IPS DF 4.7 (cell line): ENCODE measurements around the gene POU2F2.
"Not testable (repeated sequence)": the region's sequence is repeated elsewhere in the genome, so short reads cannot be mapped to it uniquely, and the experiment has no call there.

ENCODE experiments used
- DNase-seq: peaks from one replicate; pipeline ENCODE4 v3.0.0-alpha.2; 2013; ENCODE audit warnings: low spot score; ENCODE audit errors: extremely low read depth

Gene POU2F2

GRCh38 chr19:42100241-42100640, 32.0 kb downstream of the POU2F2 start:
- not testable (repeated sequence) for DNase-seq

GRCh38 chr19:42099336-42099925, 32.8 kb downstream of the POU2F2 start:
- DNase-seq = no peak

GRCh38 chr19:42098781-42099180, 33.5 kb downstream of the POU2F2 start:
- DNase-seq = no peak

GRCh38 chr19:42097461-42097860, 34.8 kb downstream of the POU2F2 start:
- no peak for DNase-seq

- DNase-seq = no peak
Measured at GRCh38 chr19:42096255-42096837, 35.9 kb downstream of the POU2F2 start.

GRCh38 chr19:42095814-42096230, 36.4 kb downstream of the POU2F2 start:
- no peak for DNase-seq

GRCh38 chr19:42095142-42095813, 37.0 kb downstream of the POU2F2 start:
- no peak for DNase-seq

- no peak for DNase-seq
Measured at GRCh38 chr19:42093926-42094325, 38.3 kb downstream of the POU2F2 start.

- DNase-seq = no peak
Measured at GRCh38 chr19:42093505-42093904, 38.7 kb downstream of the POU2F2 start.

- no peak for DNase-seq
Measured at GRCh38 chr19:42092350-42092749, 39.9 kb downstream of the POU2F2 start.

GRCh38 chr19:42091742-42092141, 40.5 kb downstream of the POU2F2 start:
- no peak for DNase-seq

GRCh38 chr19:42091300-42091699, 40.9 kb downstream of the POU2F2 start:
- no peak for DNase-seq

- no peak for DNase-seq
Measured at GRCh38 chr19:42090672-42091071, 41.6 kb downstream of the POU2F2 start.

- DNase-seq = no peak
Measured at GRCh38 chr19:42089772-42090171, 42.5 kb downstream of the POU2F2 start.

GRCh38 chr19:42089191-42089750, 43.0 kb downstream of the POU2F2 start:
- DNase-seq = no peak

GRCh38 chr19:42088471-42089190, 43.6 kb downstream of the POU2F2 start:
- DNase-seq = no peak

- DNase-seq = no peak
Measured at GRCh38 chr19:42086770-42087550, 45.3 kb downstream of the POU2F2 start.

- DNase-seq = no peak
Measured at GRCh38 chr19:42086188-42086736, 46.0 kb downstream of the POU2F2 start.

- no peak for DNase-seq
Measured at GRCh38 chr19:42083537-42083936, 48.7 kb downstream of the POU2F2 start.

- no peak for DNase-seq
Measured at GRCh38 chr19:42081584-42082203, 50.6 kb downstream of the POU2F2 start.
